ENCODE measurements around the gene DAND5. TPM values are rescaled to one million over a fixed set of nuclear protein-coding genes. Genes with fewer than 3 reads are reported as not detected.

DAND5 gene
- total RNA-seq, 6 donors from 2014 or later: not detected

DNA sequence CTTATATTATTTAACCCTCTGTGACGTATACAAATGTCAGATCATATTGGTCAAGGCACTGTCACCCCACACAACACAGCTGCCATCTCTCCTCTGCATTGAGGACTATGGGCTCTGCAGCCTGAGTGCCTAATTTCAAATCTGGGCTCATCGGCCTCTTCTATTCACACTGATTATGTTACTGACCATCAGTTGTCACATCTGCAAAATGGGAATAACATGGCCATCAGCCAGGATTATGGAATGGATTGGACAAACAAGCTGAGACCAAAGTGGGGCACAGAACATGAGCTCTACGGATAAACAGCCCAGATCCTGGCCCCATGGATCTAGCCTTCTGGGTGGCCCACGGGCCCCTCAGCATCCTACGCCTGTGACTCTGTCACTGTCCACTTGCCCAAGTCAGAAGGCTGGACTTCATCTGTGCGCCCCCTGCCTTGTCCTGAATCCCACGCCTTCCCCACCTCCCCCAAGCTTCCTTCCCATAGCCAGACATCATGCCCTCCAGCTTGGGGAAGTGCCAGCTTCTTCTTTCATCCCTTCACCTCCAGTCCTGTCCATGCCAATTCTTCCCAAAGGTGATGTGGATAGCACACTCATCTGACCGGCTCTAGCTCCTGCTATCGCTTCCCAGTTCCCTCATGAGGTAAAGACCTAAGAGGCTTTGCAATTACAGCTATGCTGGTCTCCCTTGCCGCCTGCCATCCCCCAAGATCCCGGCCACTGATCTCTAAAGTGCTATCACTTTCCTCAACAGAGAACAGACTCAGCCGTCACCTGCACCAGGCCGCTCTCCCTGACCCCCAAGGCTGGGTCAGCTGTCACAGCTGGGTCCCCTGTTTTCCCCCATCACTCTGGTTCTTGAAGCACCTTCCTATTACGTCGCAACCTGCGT is 36.7 kb upstream of the DAND5 start:
- TF ChIP-seq POLR2A (IDR thresholded peaks at IDR 0.05) (no peak), POLR2AphosphoS5 (IDR thresholded peaks at IDR 0.05) (no peak), EP300 (IDR thresholded peaks at IDR 0.05) (no peak)
- TF ChIP-seq, protein P1, sequence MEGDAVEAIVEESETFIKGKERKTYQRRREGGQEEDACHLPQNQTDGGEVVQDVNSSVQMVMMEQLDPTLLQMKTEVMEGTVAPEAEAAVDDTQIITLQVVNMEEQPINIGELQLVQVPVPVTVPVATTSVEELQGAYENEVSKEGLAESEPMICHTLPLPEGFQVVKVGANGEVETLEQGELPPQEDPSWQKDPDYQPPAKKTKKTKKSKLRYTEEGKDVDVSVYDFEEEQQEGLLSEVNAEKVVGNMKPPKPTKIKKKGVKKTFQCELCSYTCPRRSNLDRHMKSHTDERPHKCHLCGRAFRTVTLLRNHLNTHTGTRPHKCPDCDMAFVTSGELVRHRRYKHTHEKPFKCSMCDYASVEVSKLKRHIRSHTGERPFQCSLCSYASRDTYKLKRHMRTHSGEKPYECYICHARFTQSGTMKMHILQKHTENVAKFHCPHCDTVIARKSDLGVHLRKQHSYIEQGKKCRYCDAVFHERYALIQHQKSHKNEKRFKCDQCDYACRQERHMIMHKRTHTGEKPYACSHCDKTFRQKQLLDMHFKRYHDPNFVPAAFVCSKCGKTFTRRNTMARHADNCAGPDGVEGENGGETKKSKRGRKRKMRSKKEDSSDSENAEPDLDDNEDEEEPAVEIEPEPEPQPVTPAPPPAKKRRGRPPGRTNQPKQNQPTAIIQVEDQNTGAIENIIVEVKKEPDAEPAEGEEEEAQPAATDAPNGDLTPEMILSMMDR (IDR thresholded peaks at IDR 0.05): no peak
- Histone ChIP-seq H3K4me1 (peaks cover 17 to 44% (median 18%) of the 10 kb centered on the region in 4 donors), H3K27ac (peak overlapping the region; percentile 74 to 86 (median 82)), H3K36me3 (peaks cover 10 to 33% (median 26%) of the 10 kb centered on the region in 4 donors), H3K27me3 (no peaks in the 10 kb centered on the region), H3K9me3 (no peaks in the 10 kb centered on the region), H3K4me3 (peak overlapping the region; percentile 89 to 97 (median 94))
- WGBS, 2 donors: 28 to 33% methylated on average over 15 to 16 of the region's 16 CpGs
- DNase-seq (no peak), ATAC-seq (ENCODE audit: low FRiP score in 2 of 2) (no peak)

DNA sequence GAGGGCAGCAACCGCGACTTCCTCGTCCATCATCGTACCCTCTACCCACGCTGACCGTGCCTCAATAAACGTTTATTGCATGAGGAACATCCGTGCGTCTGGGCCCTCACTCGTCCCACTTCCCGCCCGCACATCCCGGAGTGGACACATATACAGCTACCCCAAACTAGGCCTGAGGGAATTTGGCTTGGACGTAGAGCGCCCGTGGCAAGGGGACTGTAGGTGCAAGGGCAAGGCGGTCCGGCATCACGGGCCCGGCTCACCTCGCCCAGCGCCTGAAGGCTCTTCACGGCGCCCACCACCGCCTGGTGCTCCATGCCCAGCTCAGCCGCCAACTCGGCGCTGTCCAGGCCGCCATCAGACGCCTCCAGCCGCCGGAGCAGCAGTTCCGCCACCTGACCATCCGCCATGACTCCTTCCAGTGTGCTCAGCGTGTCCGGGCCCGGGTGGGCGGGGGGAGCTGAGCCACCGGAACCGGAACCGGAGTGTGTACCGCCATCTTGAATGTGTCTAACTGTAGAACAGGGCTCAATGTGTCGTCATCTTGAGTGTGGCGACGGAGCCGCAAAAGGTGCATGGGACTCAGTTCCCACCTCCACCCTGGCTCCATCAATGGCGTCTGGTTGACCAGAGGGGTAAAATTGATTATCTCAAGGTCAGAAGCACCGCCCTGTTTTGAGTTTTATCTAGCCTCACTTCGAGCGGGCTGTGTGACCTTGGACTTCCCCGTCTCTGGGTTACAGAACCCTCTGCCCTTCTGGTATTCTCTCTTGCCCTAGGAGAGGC is 35.9 kb upstream of the DAND5 start, which contains the start of gene FARSA:
Gene FARSA, minus strand, starts transcription at position 425 of the 786 bp plus-strand sequence. Its CDS starts 15 bp downstream, at position 410.
- DNase-seq (peak; percentile 95 to 96), ATAC-seq (ENCODE audit: low FRiP score in 2 of 2) (peak; percentile 89)
- 0 to 2% methylated on average over 4 to 46 of the region's 51 CpGs for WGBS, 2 donors
- peaks cover 20 to 48% (median 22%) of the 10 kb centered on the region in 4 donors for H3K4me1 ChIP-seq
- no peaks in the 10 kb centered on the region for H3K27me3 ChIP-seq
- no peaks in the 10 kb centered on the region for H3K9me3 ChIP-seq
- H3K4me3 ChIP-seq: peak within 1 kb of the TSS; percentile 89 to 97 (median 94)
- H3K27ac ChIP-seq: peak within 1 kb of the TSS; percentile 74 to 86 (median 82)
- TF ChIP-seq, protein P1 (IDR thresholded peaks at IDR 0.05): no peak
- peak in 1 of 4 donors; percentile 85 for TF ChIP-seq EP300 (IDR thresholded peaks at IDR 0.05)
- peak in 2 of 4 donors; percentile 46 to 72 for TF ChIP-seq POLR2A (IDR thresholded peaks at IDR 0.05)
- TF ChIP-seq POLR2AphosphoS5 (IDR thresholded peaks at IDR 0.05): peak; percentile 96 to 98
- peaks cover 6 to 26% (median 19%) of the 10 kb centered on the region in 4 donors for H3K36me3 ChIP-seq

DNA sequence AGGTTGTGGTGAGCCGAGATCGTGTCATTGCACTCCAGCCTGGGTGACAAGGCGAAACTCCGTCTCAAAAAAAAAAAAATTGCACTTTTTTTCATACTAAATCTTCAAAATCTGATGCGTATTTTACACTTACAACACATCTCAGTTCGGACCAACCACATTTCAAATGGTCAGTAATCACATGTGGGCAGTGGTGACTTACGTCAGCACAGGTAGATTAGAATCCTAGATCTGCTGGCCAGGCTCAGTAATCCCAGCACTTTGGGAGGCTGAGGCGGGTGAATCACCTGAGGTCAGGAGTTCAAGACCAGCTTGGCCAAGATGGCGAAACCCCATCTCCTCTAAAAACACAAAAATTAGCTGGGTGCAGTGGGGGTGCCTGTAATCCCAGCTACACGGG is 34.3 kb upstream of the DAND5 start:
- no peak for ATAC-seq (ENCODE audit: low FRiP score in 2 of 2)

DNA sequence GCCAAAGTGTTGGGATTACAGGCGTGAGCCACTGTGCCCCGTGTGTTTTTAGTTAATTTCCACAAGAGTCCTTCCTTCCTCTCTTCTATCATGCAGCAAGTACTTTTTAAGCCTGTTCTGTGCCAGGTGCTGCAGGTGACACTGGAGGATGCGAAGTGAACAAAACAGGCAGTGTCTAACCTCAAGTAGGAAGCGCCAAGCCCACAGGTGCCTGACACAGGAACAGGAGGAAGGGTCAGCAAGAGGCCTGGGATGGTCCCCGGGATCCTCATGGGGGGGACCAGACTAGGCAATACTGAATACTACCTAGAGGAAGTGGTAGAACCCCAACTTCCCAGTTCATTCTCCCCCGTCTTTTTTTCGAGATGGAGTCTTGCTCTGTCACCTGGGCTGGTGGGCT is 32.8 kb upstream of the DAND5 start:
- DNase-seq: no peak
- Histone ChIP-seq H3K4me3 (no peak overlapping the region), H3K36me3 (peaks cover 10 to 24% (median 18%) of the 10 kb centered on the region in 4 donors), H3K27ac (no peak overlapping the region), H3K4me1 (peaks cover 41 to 63% (median 44%) of the 10 kb centered on the region in 4 donors), H3K27me3 (no peaks in the 10 kb centered on the region), H3K9me3 (no peaks in the 10 kb centered on the region)
- 50 to 70% methylated on average over 7 of the region's 7 CpGs for WGBS, 2 donors
- TF ChIP-seq POLR2AphosphoS5 (IDR thresholded peaks at IDR 0.05): no peak
- no peak for TF ChIP-seq POLR2A (IDR thresholded peaks at IDR 0.05)
- TF ChIP-seq EP300 (IDR thresholded peaks at IDR 0.05): no peak
- TF ChIP-seq, protein P1 (IDR thresholded peaks at IDR 0.05): no peak
- ATAC-seq (ENCODE audit: low FRiP score in 2 of 2): no peak

More for the DNA sequence above, 34.3 kb upstream of the DAND5 start:
- Histone ChIP-seq H3K4me3 (no peak overlapping the region), H3K36me3 (peaks cover 0 to 17% (median 8%) of the 10 kb centered on the region in 4 donors), H3K9me3 (no peaks in the 10 kb centered on the region), H3K4me1 (peaks cover 27 to 59% (median 30%) of the 10 kb centered on the region in 4 donors), H3K27me3 (no peaks in the 10 kb centered on the region), H3K27ac (no peak overlapping the region)
- TF ChIP-seq POLR2A (IDR thresholded peaks at IDR 0.05): no peak
- TF ChIP-seq, protein P1 (IDR thresholded peaks at IDR 0.05): no peak
- no peak for TF ChIP-seq POLR2AphosphoS5 (IDR thresholded peaks at IDR 0.05)
- no peak for TF ChIP-seq EP300 (IDR thresholded peaks at IDR 0.05)
- DNase-seq: no peak
- 87 to 91% methylated on average over 10 of the region's 10 CpGs for WGBS, 2 donors
